ENCODE results near the gene LGALS9. TPM values are rescaled to one million over a fixed set of nuclear protein-coding genes. Genes with fewer than 3 reads are reported as not detected.
"Not testable (repeated sequence)": the region's sequence is repeated elsewhere in the genome, so short reads cannot be mapped to it uniquely, and the experiment has no call there.

LGALS9 gene
- total and polyA plus RNA-seq, 2 donors (not counting 1 experiment from before 2014, with no cell fraction given), result 65.9 to 197 TPM

DNA sequence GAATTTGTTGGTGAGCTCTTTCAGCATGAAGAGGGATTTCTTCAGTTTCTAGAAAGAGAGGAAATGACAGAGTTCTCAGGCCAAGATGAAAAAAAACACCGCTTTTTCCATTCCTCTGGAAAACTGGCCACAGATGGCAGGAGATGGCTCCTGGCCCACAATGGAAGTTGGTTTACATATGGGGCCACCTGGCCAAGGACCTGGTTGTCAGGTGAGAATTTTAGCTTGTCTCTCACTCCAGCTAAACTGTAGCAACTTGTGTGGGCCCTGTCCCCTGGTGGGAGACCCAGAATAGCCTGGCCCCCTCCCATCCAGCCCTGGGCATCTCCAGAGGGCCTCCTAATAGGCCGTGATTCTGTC is 33.6 kb downstream of the LGALS9 start:
- CTCF ChIA-PET, result interaction anchor here (1.0 to 1.2 kb wide), 2 partner anchors 10 to 14 kb away, joined by 4 to 5 read pairs; no protein-coding TSS in a partner anchor
- H3K9me3 ChIP-seq (ENCODE audit: control extremely low read depth in 1 of 3, control insufficient read depth in 2 of 3, insufficient read depth in 1 of 3, low read length in 2 of 3), result no peaks in the 10 kb centered on the region
- no peak for ATAC-seq (ENCODE audit: low read depth)

DNA sequence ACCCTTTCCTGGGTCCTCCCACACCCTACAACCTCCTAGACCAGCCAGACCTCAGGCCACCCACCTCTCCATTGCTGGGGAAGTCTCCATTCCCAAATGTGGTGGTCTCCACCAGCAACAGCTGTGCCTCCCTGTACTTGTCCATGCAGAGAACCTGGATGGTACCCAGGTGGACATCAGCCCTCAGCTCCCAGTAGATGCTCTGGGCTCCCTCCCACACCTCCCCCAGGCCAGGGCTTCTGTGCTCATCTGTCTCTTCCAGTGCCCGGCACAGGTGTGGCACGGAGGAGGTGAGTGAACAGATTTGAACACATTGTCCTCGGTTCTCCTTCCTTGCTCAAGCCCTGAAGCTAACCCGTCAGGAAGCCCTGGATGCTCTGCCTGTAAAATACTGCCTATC is 34.6 kb downstream of the LGALS9 start:
- no peaks in the 10 kb centered on the region for H3K9me3 Mint-ChIP-seq (ENCODE audit: insufficient read depth)
- no peak overlapping the region for H3K4me3 ChIP-seq (ENCODE audit: control extremely low read depth in 1 of 5, extremely low read depth in 1 of 5, insufficient read depth in 1 of 5, low read depth in 2 of 5, low read length in 4 of 5)
- no peak overlapping the region for H3K27ac ChIP-seq (ENCODE audit: low read length in 2 of 2)
- no peak overlapping the region for H3K27ac Mint-ChIP-seq
- H3K9me3 ChIP-seq (ENCODE audit: control extremely low read depth in 1 of 3, control insufficient read depth in 2 of 3, insufficient read depth in 1 of 3, low read length in 2 of 3), result no peaks in the 10 kb centered on the region
- no peak for TF ChIP-seq EZH2 (IDR thresholded peaks at IDR 0.05; ENCODE audit: borderline replicate concordance, insufficient read depth, low read depth, low read length, poor library complexity, severe bottlenecking)
- TF ChIP-seq, protein P1, sequence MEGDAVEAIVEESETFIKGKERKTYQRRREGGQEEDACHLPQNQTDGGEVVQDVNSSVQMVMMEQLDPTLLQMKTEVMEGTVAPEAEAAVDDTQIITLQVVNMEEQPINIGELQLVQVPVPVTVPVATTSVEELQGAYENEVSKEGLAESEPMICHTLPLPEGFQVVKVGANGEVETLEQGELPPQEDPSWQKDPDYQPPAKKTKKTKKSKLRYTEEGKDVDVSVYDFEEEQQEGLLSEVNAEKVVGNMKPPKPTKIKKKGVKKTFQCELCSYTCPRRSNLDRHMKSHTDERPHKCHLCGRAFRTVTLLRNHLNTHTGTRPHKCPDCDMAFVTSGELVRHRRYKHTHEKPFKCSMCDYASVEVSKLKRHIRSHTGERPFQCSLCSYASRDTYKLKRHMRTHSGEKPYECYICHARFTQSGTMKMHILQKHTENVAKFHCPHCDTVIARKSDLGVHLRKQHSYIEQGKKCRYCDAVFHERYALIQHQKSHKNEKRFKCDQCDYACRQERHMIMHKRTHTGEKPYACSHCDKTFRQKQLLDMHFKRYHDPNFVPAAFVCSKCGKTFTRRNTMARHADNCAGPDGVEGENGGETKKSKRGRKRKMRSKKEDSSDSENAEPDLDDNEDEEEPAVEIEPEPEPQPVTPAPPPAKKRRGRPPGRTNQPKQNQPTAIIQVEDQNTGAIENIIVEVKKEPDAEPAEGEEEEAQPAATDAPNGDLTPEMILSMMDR (IDR thresholded peaks at IDR 0.05), result no peak
- no peak for ATAC-seq (ENCODE audit: low read depth)
- H3K79me2 ChIP-seq (ENCODE audit: control insufficient read depth, insufficient read depth, low read length), result no peaks in the 10 kb centered on the region
- DNase-seq, result no peak
- H2AFZ ChIP-seq (ENCODE audit: insufficient read depth, low read depth, low read length, poor library complexity, severe bottlenecking), result no peak overlapping the region
- ChIA-PET CTCF (interaction anchor here (1.8 kb wide), 1 partner anchor 10 kb away, joined by 11 read pairs; no protein-coding TSS in a partner anchor), POLR2A (no interaction called here)
- H3K4me2 ChIP-seq (replicated peaks; ENCODE audit: low read depth, low read length, poor library complexity, severe bottlenecking), result no peak overlapping the region
- H3K27me3 ChIP-seq (replicated peaks in 1 of 4; ENCODE audit: control extremely low read depth in 1 of 4, control insufficient read depth in 3 of 4, insufficient read depth in 4 of 4, low read length in 3 of 4), result no peaks in the 10 kb centered on the region
- H3K9ac ChIP-seq (ENCODE audit: low read length), result no peak overlapping the region
- H3K27me3 Mint-ChIP-seq, result peaks cover 3% of the 10 kb centered on the region
- intact Hi-C loops (cut with micrococcal nuclease), result no loop called here
- no peaks in the 10 kb centered on the region for H3K4me1 Mint-ChIP-seq
- no peak overlapping the region for H3K4me3 Mint-ChIP-seq
- no peaks in the 10 kb centered on the region for H3K36me3 ChIP-seq (replicated peaks in 1 of 2; ENCODE audit: control extremely low read depth in 1 of 2, control insufficient read depth in 1 of 2, extremely low read depth in 1 of 2, insufficient read depth in 2 of 2, low read length in 1 of 2)
- 100% methylated on average over 2 of the region's 4 CpGs for WGBS (ENCODE audit: insufficient coverage)
- no peaks in the 10 kb centered on the region for H3K4me1 ChIP-seq (ENCODE audit: control insufficient read depth in 2 of 2, insufficient read depth in 2 of 2, low read length in 2 of 2)
- H4K20me1 ChIP-seq (ENCODE audit: control insufficient read depth, insufficient read depth, low read length, poor library complexity, severe bottlenecking), result no peaks in the 10 kb centered on the region

More for the DNA sequence above, 33.6 kb downstream of the LGALS9 start:
- no peak overlapping the region for H3K27ac Mint-ChIP-seq
- no peak overlapping the region for H2AFZ ChIP-seq (ENCODE audit: insufficient read depth, low read depth, low read length, poor library complexity, severe bottlenecking)
- no peak overlapping the region for H3K4me2 ChIP-seq (replicated peaks; ENCODE audit: low read depth, low read length, poor library complexity, severe bottlenecking)
- no peaks in the 10 kb centered on the region for H3K4me1 ChIP-seq (ENCODE audit: control insufficient read depth in 2 of 2, insufficient read depth in 2 of 2, low read length in 2 of 2)
- H3K36me3 ChIP-seq (replicated peaks in 1 of 2; ENCODE audit: control extremely low read depth in 1 of 2, control insufficient read depth in 1 of 2, extremely low read depth in 1 of 2, insufficient read depth in 2 of 2, low read length in 1 of 2), result no peaks in the 10 kb centered on the region
- TF ChIP-seq, protein P1 (IDR thresholded peaks at IDR 0.05), result no peak
- no peak for TF ChIP-seq EZH2 (IDR thresholded peaks at IDR 0.05; ENCODE audit: borderline replicate concordance, insufficient read depth, low read depth, low read length, poor library complexity, severe bottlenecking)
- no peak overlapping the region for H3K4me3 ChIP-seq (ENCODE audit: control extremely low read depth in 1 of 5, extremely low read depth in 1 of 5, insufficient read depth in 1 of 5, low read depth in 2 of 5, low read length in 4 of 5)
- H3K4me3 Mint-ChIP-seq, result no peak overlapping the region
- H3K27me3 ChIP-seq (replicated peaks in 1 of 4; ENCODE audit: control extremely low read depth in 1 of 4, control insufficient read depth in 3 of 4, insufficient read depth in 4 of 4, low read length in 3 of 4), result no peaks in the 10 kb centered on the region
- H4K20me1 ChIP-seq (ENCODE audit: control insufficient read depth, insufficient read depth, low read length, poor library complexity, severe bottlenecking), result no peaks in the 10 kb centered on the region
- no peaks in the 10 kb centered on the region for H3K9me3 Mint-ChIP-seq (ENCODE audit: insufficient read depth)
- no peak overlapping the region for H3K9ac ChIP-seq (ENCODE audit: low read length)
- H3K79me2 ChIP-seq (ENCODE audit: control insufficient read depth, insufficient read depth, low read length), result no peaks in the 10 kb centered on the region
- intact Hi-C loops (cut with micrococcal nuclease), result no loop called here
- no peak for DNase-seq
- POLR2A ChIA-PET, result no interaction called here
- no peaks in the 10 kb centered on the region for H3K27me3 Mint-ChIP-seq
- no peak overlapping the region for H3K27ac ChIP-seq (ENCODE audit: low read length in 2 of 2)
- 100% methylated on average over 1 of the region's 2 CpGs for WGBS (ENCODE audit: insufficient coverage)
- no peaks in the 10 kb centered on the region for H3K4me1 Mint-ChIP-seq

DNA sequence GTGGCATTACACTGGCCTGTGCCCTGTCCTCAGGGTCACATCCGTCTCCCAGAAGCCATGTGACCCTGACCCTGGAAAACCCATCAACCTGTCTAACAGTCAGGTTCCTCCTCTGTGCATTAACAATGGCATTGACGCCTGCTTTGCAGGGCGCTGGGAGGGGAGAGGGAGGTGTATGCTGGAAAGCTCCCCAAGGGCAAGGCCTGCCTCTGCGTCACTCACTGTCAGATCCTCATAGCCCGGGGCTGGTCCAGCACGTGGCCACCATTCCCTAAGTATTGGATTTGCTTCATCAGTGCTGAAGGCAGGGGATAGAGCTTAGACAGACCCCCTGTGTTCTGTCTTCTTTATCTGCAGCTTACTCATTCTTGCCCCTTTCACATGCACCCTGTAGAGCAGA is 35.3 kb downstream of the LGALS9 start:
- H3K27me3 ChIP-seq (replicated peaks in 1 of 4; ENCODE audit: control extremely low read depth in 1 of 4, control insufficient read depth in 3 of 4, insufficient read depth in 4 of 4, low read length in 3 of 4); ATAC-seq (ENCODE audit: low read depth); H3K4me3 Mint-ChIP-seq; H3K4me2 ChIP-seq (replicated peaks; ENCODE audit: low read depth, low read length, poor library complexity, severe bottlenecking); POLR2A ChIA-PET; H3K9me3 Mint-ChIP-seq (ENCODE audit: insufficient read depth); H2AFZ ChIP-seq (ENCODE audit: insufficient read depth, low read depth, low read length, poor library complexity, severe bottlenecking); H3K36me3 ChIP-seq (replicated peaks in 1 of 2; ENCODE audit: control extremely low read depth in 1 of 2, control insufficient read depth in 1 of 2, extremely low read depth in 1 of 2, insufficient read depth in 2 of 2, low read length in 1 of 2); H3K9ac ChIP-seq (ENCODE audit: low read length); DNase-seq; intact Hi-C loops (cut with micrococcal nuclease); H3K4me1 ChIP-seq (ENCODE audit: control insufficient read depth in 2 of 2, insufficient read depth in 2 of 2, low read length in 2 of 2); H3K27ac Mint-ChIP-seq; H3K27ac ChIP-seq (ENCODE audit: low read length in 2 of 2); H3K9me3 ChIP-seq (ENCODE audit: control extremely low read depth in 1 of 3, control insufficient read depth in 2 of 3, insufficient read depth in 1 of 3, low read length in 2 of 3); H3K79me2 ChIP-seq (ENCODE audit: control insufficient read depth, insufficient read depth, low read length); H3K4me1 Mint-ChIP-seq; H4K20me1 ChIP-seq (ENCODE audit: control insufficient read depth, insufficient read depth, low read length, poor library complexity, severe bottlenecking); H3K4me3 ChIP-seq (ENCODE audit: control extremely low read depth in 1 of 5, extremely low read depth in 1 of 5, insufficient read depth in 1 of 5, low read depth in 2 of 5, low read length in 4 of 5); H3K27me3 Mint-ChIP-seq: not testable (repeated sequence)
- WGBS (ENCODE audit: insufficient coverage), result 50% methylated on average over 2 of the region's 6 CpGs
- CTCF ChIA-PET, result interaction anchor here (1.8 kb wide), 1 partner anchor 11 kb away, joined by 11 read pairs; no protein-coding TSS in a partner anchor
